ENCODE measurements around the gene LRRFIP2. TPM values are rescaled to one million over a fixed set of nuclear protein-coding genes. Genes with fewer than 3 reads are reported as not detected.

Gene LRRFIP2
- total and polyA plus RNA-seq, 2 of the 8 experiments (the other 6 are each of a cell fraction or from before 2014, with no cell fraction given), result 8.8 to 25.6 TPM

GRCh38 chr3:37039161-37039846 lies 135.1 kb downstream of the LRRFIP2 start:
- H3K4me1 ChIP-seq (replicated peaks in 1 of 4; ENCODE audit: control insufficient read depth in 3 of 4, insufficient read depth in 4 of 4, low read length in 3 of 4), result no peaks in the 10 kb centered on the region

More at GRCh38 chr3:37039161-37039846, 135.1 kb downstream of the LRRFIP2 start:
- no peak overlapping the region for H3K27ac ChIP-seq (ENCODE audit: low read depth, low read length)
- TF ChIP-seq, protein P1, sequence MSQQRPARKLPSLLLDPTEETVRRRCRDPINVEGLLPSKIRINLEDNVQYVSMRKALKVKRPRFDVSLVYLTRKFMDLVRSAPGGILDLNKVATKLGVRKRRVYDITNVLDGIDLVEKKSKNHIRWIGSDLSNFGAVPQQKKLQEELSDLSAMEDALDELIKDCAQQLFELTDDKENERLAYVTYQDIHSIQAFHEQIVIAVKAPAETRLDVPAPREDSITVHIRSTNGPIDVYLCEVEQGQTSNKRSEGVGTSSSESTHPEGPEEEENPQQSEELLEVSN (IDR thresholded peaks at IDR 0.05), result no peak
- TF ChIP-seq ATF3 (IDR thresholded peaks at IDR 0.05; ENCODE audit: insufficient read depth, low read depth, low read length) (no peak), BCL11A (IDR thresholded peaks at IDR 0.05; ENCODE audit: low read depth in 2 of 2, low read length in 2 of 2) (no peak), HDAC6 (IDR thresholded peaks at IDR 0.05; ENCODE audit: low read depth, low read length) (no peak), ASH2L (IDR thresholded peaks at IDR 0.05; ENCODE audit: low read length) (no peak), SAP30 (IDR thresholded peaks at IDR 0.05; ENCODE audit: insufficient read depth, insufficient replicate concordance, low read length) (no peak), SP4 (IDR thresholded peaks at IDR 0.05; ENCODE audit: low read length) (no peak), BRCA1 (IDR thresholded peaks at IDR 0.05; ENCODE audit: low read depth, low read length) (no peak), CBX8 (IDR thresholded peaks at IDR 0.05; ENCODE audit: borderline replicate concordance, low read depth, low read length) (no peak), SP1 (IDR thresholded peaks at IDR 0.05; ENCODE audit: low read depth, low read length) (no peak)
- no peak overlapping the region for H2BK12ac ChIP-seq (ENCODE audit: low read depth, low read length)
- ChIA-PET POLR2A (ENCODE audit: partially characterized antibody) (interaction anchor here (1.0 to 2.4 kb wide), 2 partner anchors 10 to 46 kb away, joined by 3 to 5 read pairs; partner anchors contain the start of genes EPM2AIP1 and MLH1), CTCF (ENCODE audit: partially characterized antibody) (no interaction called here)
- no peaks in the 10 kb centered on the region for H4K20me1 ChIP-seq (replicated peaks in 1 of 2; ENCODE audit: control insufficient read depth in 1 of 2, insufficient read depth in 2 of 2, low read length in 2 of 2)
- no peak overlapping the region for H2BK120ac ChIP-seq (replicated peaks; ENCODE audit: low read depth, low read length)
- no peak overlapping the region for H3K14ac ChIP-seq (ENCODE audit: insufficient read length)
- no peak overlapping the region for H4K8ac ChIP-seq (ENCODE audit: extremely low read depth, insufficient read depth, low read length)
- peaks cover 7 to 61% (median 37%) of the 10 kb centered on the region in 4 experiments; a peak in 7 of 8 replicates for H3K36me3 ChIP-seq (ENCODE audit: control insufficient read depth in 2 of 4, insufficient read depth in 4 of 4, low read length in 3 of 4)
- 100% methylated on average over 1 of the region's 1 CpG; no CpG with 5 or more reads in 1 of the 2 experiments for WGBS, 2 experiments (ENCODE audit: extremely low coverage in 1 of 2, insufficient coverage in 1 of 2, insufficient read length in 1 of 2, insufficient replicate concordance in 2 of 2, low coverage in 1 of 2, low lambda C conversion rate in 2 of 2, missing lambda C conversion rate in 1 of 2)
- no peak overlapping the region for H2AK5ac ChIP-seq (ENCODE audit: low read depth, low read length)
- no peaks in the 10 kb centered on the region for H3K79me1 ChIP-seq (ENCODE audit: low read depth, low read length)
- H3K4ac ChIP-seq (replicated peaks; ENCODE audit: insufficient read length, low read depth, low read length), result no peak overlapping the region
- no peak overlapping the region for H2BK5ac ChIP-seq (ENCODE audit: low read depth, low read length)
- H3K9me3 ChIP-seq (ENCODE audit: insufficient read depth in 2 of 2, low read depth in 1 of 2, low read length in 1 of 2), result 0 out of 4 replicates have a peak, but pooled peaks cover 0 to 3% of the 10 kb centered on the region in 2 experiments
- H3K4me3 ChIP-seq (ENCODE audit: extremely low read depth in 1 of 4, insufficient read depth in 2 of 4, low read depth in 3 of 4, low read length in 4 of 4), result no peak overlapping the region
- H2AFZ ChIP-seq (ENCODE audit: low read length), result no peak overlapping the region
- FAIRE-seq, result no peak
- H3K27me3 ChIP-seq (replicated peaks in 1 of 4; ENCODE audit: control insufficient read depth in 3 of 4, extremely low read depth in 1 of 4, insufficient read depth in 3 of 4, low read length in 3 of 4), result no peaks in the 10 kb centered on the region
- H3K23me2 ChIP-seq (ENCODE audit: low read depth, low read length), result no peaks in the 10 kb centered on the region
- no peak overlapping the region for H4K5ac ChIP-seq (ENCODE audit: insufficient read length, low read depth, low read length)
- no peak overlapping the region for H3K23ac ChIP-seq (ENCODE audit: insufficient read length)
- H3K18ac ChIP-seq (ENCODE audit: extremely low read depth, low read length), result no peak overlapping the region
- no peak for DNase-seq (ENCODE audit: low read depth in 1 of 2, low spot score in 2 of 2)
- H4K91ac ChIP-seq (replicated peaks; ENCODE audit: insufficient read length, low read length), result no peak overlapping the region
- no peak overlapping the region for H3K56ac ChIP-seq (replicated peaks; ENCODE audit: insufficient read length, low read depth, low read length)
- no peak overlapping the region for H2BK15ac ChIP-seq (ENCODE audit: low read length)
- H3K79me2 ChIP-seq (ENCODE audit: control insufficient read depth in 1 of 2, insufficient read depth in 2 of 2, low read length in 2 of 2), result no peaks in the 10 kb centered on the region
- no peak overlapping the region for H3K9ac ChIP-seq (replicated peaks in 1 of 4; ENCODE audit: extremely low read depth in 1 of 4, low read depth in 3 of 4, low read length in 3 of 4)
- H2BK20ac ChIP-seq (ENCODE audit: low read length), result no peak overlapping the region
- H3K4me2 ChIP-seq (ENCODE audit: insufficient read depth in 1 of 2, low read depth in 2 of 2, low read length in 2 of 2), result no peak overlapping the region
